ENCODE data around the gene GMEB2. TPM values are rescaled to one million over a fixed set of nuclear protein-coding genes. Genes with fewer than 3 reads are reported as not detected.

The GMEB2 gene
- total and polyA plus RNA-seq, 7 experiments from 2014 or later = 11.0 to 30.2 (median 21.9) TPM

- H3K4me3 ChIP-seq (ENCODE audit: low read length) = peak overlapping the region; percentile 68
- H3K36me3 ChIP-seq (ENCODE audit: control insufficient read depth in 2 of 3, insufficient read depth in 3 of 3, low read length in 3 of 3) = no peaks in the 10 kb centered on the region
- ATAC-seq (peak; percentile 28), DNase-seq (peak in 3 of 9 donors; percentile 38 to 73 (median 56))
- H3K27me3 Mint-ChIP-seq = no peaks in the 10 kb centered on the region
- no peaks in the 10 kb centered on the region for H3K9me3 ChIP-seq (ENCODE audit: control insufficient read depth in 2 of 3, low read length in 3 of 3)
- ChIA-PET POLR2A (interaction anchor here (0.6 to 7.4 kb wide), 23 partner anchors 9 to 693 kb away, joined by 3 to 89 read pairs (median 4); partner anchors contain the start of genes GMEB2, LIME1, PPDPF and RTEL1), CTCF (interaction anchor here (0.7 to 3.4 kb wide), 19 partner anchors 12 to 500 kb away, joined by 3 to 18 read pairs (median 4); partner anchors contain the start of genes ARFRP1, LIME1, PPDPF and ZGPAT)
- no peaks in the 10 kb centered on the region for H3K9me3 Mint-ChIP-seq
- peak overlapping the region; percentile 29 to 86 (median 75) for H3K4me3 Mint-ChIP-seq
- intact Hi-C loops (cut with micrococcal nuclease) = loop anchor here (1.0 to 10.0 kb wide), 20 partner anchors 15 to 582 kb away; partner anchors contain the start of genes ARFRP1 (in 2 of the 2), UCKL1 (in 2 of the 2), C20orf204 (in 1 of the 2) and LIME1 (in 1 of the 2)
- H3K4me1 Mint-ChIP-seq = peaks cover 0 to 11% (median 7%) of the 10 kb centered on the region in 7 donors
- no peaks in the 10 kb centered on the region for H3K27me3 ChIP-seq (ENCODE audit: control insufficient read depth in 2 of 2, insufficient read depth in 2 of 2, low read length in 2 of 2)
- H3K27ac Mint-ChIP-seq = peak overlapping the region; percentile 42 to 91 (median 78)
- H3K27ac ChIP-seq (ENCODE audit: low read depth, low read length) = peak overlapping the region; percentile 83
- H3K36me3 Mint-ChIP-seq = no peaks in the 10 kb centered on the region
- peaks cover 15 to 21% of the 10 kb centered on the region in 2 donors for H3K4me1 ChIP-seq (ENCODE audit: control insufficient read depth in 2 of 2, insufficient read depth in 2 of 2, low read length in 2 of 2)
Measured at GRCh38 chr20:63538204-63539091, 88.5 kb downstream of the GMEB2 start.

Other genes starting within 250 kb of the GMEB2 start
- gene KCNQ2, start 154.4 kb downstream of the GMEB2 start, total RNA-seq = under 1 TPM in 3 of 5 experiments, not detected in 2; 0.27 to 0.72 (median 0.30) TPM
- gene KCNQ2, start 154.4 kb downstream of the GMEB2 start, polyA plus RNA-seq = not detected
- gene EEF1A2, start 128.0 kb downstream of the GMEB2 start, total RNA-seq = 1 to 10 TPM in 2 of 5 experiments, under 1 TPM in 2, not detected in 1; 0.11 to 1.5 (median 0.92) TPM
- gene EEF1A2, start 128.0 kb downstream of the GMEB2 start, polyA plus RNA-seq = under 1 TPM in 1 of 2 donors, not detected in 1; 0.08 TPM
- gene PPDPF, start 106.3 kb downstream of the GMEB2 start, total RNA-seq = 100 to 1,000 TPM; 138 to 225 (median 184) TPM
- 10 to 100 TPM; 67.7 to 83.1 TPM for gene PPDPF, start 106.3 kb downstream of the GMEB2 start, polyA plus RNA-seq
- gene PTK6, start 89.7 kb downstream of the GMEB2 start, total RNA-seq = under 1 TPM in 4 of 5 experiments, not detected in 1; 0.19 to 0.96 (median 0.62) TPM
- gene PTK6, start 89.7 kb downstream of the GMEB2 start, polyA plus RNA-seq = under 1 TPM; 0.07 to 0.38 TPM
- under 1 TPM in 1 of 5 experiments, not detected in 4; 0.24 TPM for gene SRMS, start 79.4 kb downstream of the GMEB2 start, total RNA-seq
- gene SRMS, start 79.4 kb downstream of the GMEB2 start, polyA plus RNA-seq = not detected
- 1 to 10 TPM in 1 of 5 experiments, under 1 TPM in 4; 0.30 to 1.2 (median 0.32) TPM for gene FNDC11, start 72.9 kb downstream of the GMEB2 start, total RNA-seq
- under 1 TPM; 0.22 to 0.90 TPM for gene FNDC11, start 72.9 kb downstream of the GMEB2 start, polyA plus RNA-seq
- 100 to 1,000 TPM in 1 of 5 experiments, 10 to 100 TPM in 4; 24.4 to 102 (median 42.1) TPM for gene HELZ2, start 52.9 kb downstream of the GMEB2 start, total RNA-seq
- gene HELZ2, start 52.9 kb downstream of the GMEB2 start, polyA plus RNA-seq = 1 to 10 TPM; 3.8 to 5.8 TPM
- 100 to 1,000 TPM in 2 of 5 experiments, 10 to 100 TPM in 3; 34.2 to 122 (median 70.3) TPM for gene STMN3, start 26.3 kb upstream of the GMEB2 start, total RNA-seq
- gene STMN3, start 26.3 kb upstream of the GMEB2 start, polyA plus RNA-seq = 10 to 100 TPM; 33.5 to 37.0 TPM
- 10 to 100 TPM; 28.4 to 47.2 (median 32.4) TPM for gene RTEL1, start 31.2 kb upstream of the GMEB2 start, total RNA-seq
- 1 to 10 TPM; 1.9 to 8.6 TPM for gene RTEL1, start 31.2 kb upstream of the GMEB2 start, polyA plus RNA-seq
- gene TNFRSF6B, start 69.6 kb upstream of the GMEB2 start, total RNA-seq = under 1 TPM in 1 of 5 experiments, not detected in 4; 0.74 TPM
- gene TNFRSF6B, start 69.6 kb upstream of the GMEB2 start, polyA plus RNA-seq = under 1 TPM in 1 of 2 donors, not detected in 1; 0.22 TPM
- 10 to 100 TPM; 55.4 to 92.1 (median 66.2) TPM for gene ARFRP1, start 80.9 kb upstream of the GMEB2 start, total RNA-seq
- 100 to 1,000 TPM in 1 of 2 donors, 10 to 100 TPM in 1; 89.1 to 108 TPM for gene ARFRP1, start 80.9 kb upstream of the GMEB2 start, polyA plus RNA-seq
- 10 to 100 TPM; 42.9 to 49.9 (median 45.4) TPM for gene ZGPAT, start 80.9 kb upstream of the GMEB2 start, total RNA-seq
- 10 to 100 TPM; 47.5 to 82.1 TPM for gene ZGPAT, start 80.9 kb upstream of the GMEB2 start, polyA plus RNA-seq
- 100 to 1,000 TPM in 3 of 5 experiments, 10 to 100 TPM in 2; 96.8 to 118 (median 103) TPM for gene LIME1, start 109.6 kb upstream of the GMEB2 start, total RNA-seq
- gene LIME1, start 109.6 kb upstream of the GMEB2 start, polyA plus RNA-seq = 100 to 1,000 TPM; 205 to 366 TPM
- gene SLC2A4RG, start 112.7 kb upstream of the GMEB2 start, total RNA-seq = 100 to 1,000 TPM in 3 of 5 experiments, 10 to 100 TPM in 2; 88.7 to 136 (median 111) TPM
- gene SLC2A4RG, start 112.7 kb upstream of the GMEB2 start, polyA plus RNA-seq = 1 to 10 TPM; 3.0 to 4.6 TPM
- 1 to 10 TPM in 1 of 5 experiments, under 1 TPM in 3, not detected in 1; 0.05 to 1.7 (median 0.21) TPM for gene ZBTB46, start 204.2 kb upstream of the GMEB2 start, total RNA-seq
- gene ZBTB46, start 204.2 kb upstream of the GMEB2 start, polyA plus RNA-seq = under 1 TPM; 0.03 to 0.04 TPM
- gene ABHD16B, start 234.4 kb upstream of the GMEB2 start, total RNA-seq = under 1 TPM in 1 of 5 experiments, not detected in 4; 0.24 TPM
- 1 to 10 TPM in 1 of 2 donors, under 1 TPM in 1; 0.65 to 1.1 TPM for gene ABHD16B, start 234.4 kb upstream of the GMEB2 start, polyA plus RNA-seq
- 10 to 100 TPM; 33.7 to 56.8 (median 43.2) TPM for gene TPD52L2, start 238.2 kb upstream of the GMEB2 start, total RNA-seq
- 10 to 100 TPM; 67.4 to 84.0 TPM for gene TPD52L2, start 238.2 kb upstream of the GMEB2 start, polyA plus RNA-seq

Measured in naive thymus-derived CD4-positive, alpha-beta T cell (primary cell).